ENCODE data around the gene ADAMTS15. TPM values are rescaled to one million over a fixed set of nuclear protein-coding genes. Genes with fewer than 3 reads are reported as not detected.
"Not testable (repeated sequence)": the region's sequence is repeated elsewhere in the genome, so short reads cannot be mapped to it uniquely, and the experiment has no call there.

ADAMTS15 gene
- total RNA-seq, 4 donors from 2014 or later, result 6.6 to 11.4 (median 10.3) TPM

DNA sequence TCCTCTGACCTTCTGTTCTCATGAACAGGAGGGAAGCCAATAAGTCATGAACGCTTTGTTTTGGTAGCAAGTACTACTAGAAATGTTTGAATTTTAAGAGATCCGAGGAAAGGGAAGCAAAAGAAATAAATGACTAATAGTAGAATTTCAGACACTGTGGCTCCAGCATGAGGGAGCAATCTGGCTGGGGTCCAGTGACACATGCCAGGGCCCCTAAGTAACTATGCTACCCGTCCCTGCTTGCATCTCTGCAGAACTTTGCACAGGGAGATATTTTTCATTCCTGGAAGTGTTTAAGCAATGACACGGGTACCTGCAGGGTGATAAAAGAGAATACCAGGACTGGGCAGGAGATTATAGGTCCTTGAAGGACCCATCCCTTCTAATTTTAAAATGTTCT, 12.8 kb upstream of the ADAMTS15 start:
- intact Hi-C loops (cut with DNase I), result loop anchor here (1.0 to 5.0 kb wide), 2 partner anchors 187 to 427 kb away; no protein-coding TSS in a partner anchor
- Histone ChIP-seq H3K36me3 (no peaks in the 10 kb centered on the region), H3K27ac (replicated peaks in 1 of 4) (peak overlapping the region; percentile 78 to 82 (median 80)), H3K4me1 (peaks cover 10 to 23% (median 14%) of the 10 kb centered on the region in 4 donors), H3K9me3 (no peaks in the 10 kb centered on the region), H3K27me3 (no peaks in the 10 kb centered on the region), H3K4me3 (no peak overlapping the region)
- 53% methylated on average over 4 of the region's 4 CpGs for WGBS
- TF ChIP-seq CTCF (IDR thresholded peaks at IDR 0.05) (no peak), EP300 (IDR thresholded peaks at IDR 0.05) (no peak), POLR2A (IDR thresholded peaks at IDR 0.05; ENCODE audit: low read depth) (no peak), POLR2AphosphoS5 (IDR thresholded peaks at IDR 0.05) (no peak)
- DNase-seq (ENCODE audit: extremely low spot score), result no peak

- Histone ChIP-seq H3K9me3 (no peaks in the 10 kb centered on the region), H3K36me3 (no peaks in the 10 kb centered on the region), H3K27ac (replicated peaks in 1 of 4) (no peak overlapping the region), H3K4me1 (peaks cover 10 to 20% (median 14%) of the 10 kb centered on the region in 4 donors), H3K4me3 (no peak overlapping the region), H3K27me3 (no peaks in the 10 kb centered on the region)
- no peak for DNase-seq (ENCODE audit: extremely low spot score)
- intact Hi-C loops (cut with DNase I), result loop anchor here (5.0 kb wide), 1 partner anchor 186 kb away; no protein-coding TSS in a partner anchor
- WGBS, result 74% methylated on average over 3 of the region's 3 CpGs
- TF ChIP-seq EP300 (IDR thresholded peaks at IDR 0.05), result no peak
- TF ChIP-seq POLR2AphosphoS5 (IDR thresholded peaks at IDR 0.05), result no peak
- TF ChIP-seq POLR2A (IDR thresholded peaks at IDR 0.05; ENCODE audit: low read depth), result no peak
- no peak for TF ChIP-seq CTCF (IDR thresholded peaks at IDR 0.05)
These were observed 12.3 kb upstream of the ADAMTS15 start for GRCh38 chr11:130436171-130436570.

GRCh38 chr11:130437848-130438247, 10.6 kb upstream of the ADAMTS15 start:
- DNase-seq (ENCODE audit: extremely low spot score), result no peak
- no peak for TF ChIP-seq POLR2AphosphoS5 (IDR thresholded peaks at IDR 0.05)
- no peak for TF ChIP-seq CTCF (IDR thresholded peaks at IDR 0.05)
- no peak for TF ChIP-seq EP300 (IDR thresholded peaks at IDR 0.05)
- TF ChIP-seq POLR2A (IDR thresholded peaks at IDR 0.05; ENCODE audit: low read depth), result no peak
- H3K36me3 ChIP-seq, result no peaks in the 10 kb centered on the region
- 96% methylated on average over 7 of the region's 7 CpGs for WGBS
- no peaks in the 10 kb centered on the region for H3K27me3 ChIP-seq
- no peak overlapping the region for H3K4me3 ChIP-seq
- H3K4me1 ChIP-seq, result peaks cover 10 to 14% (median 11%) of the 10 kb centered on the region in 4 donors
- H3K9me3 ChIP-seq, result no peaks in the 10 kb centered on the region
- intact Hi-C loops (cut with DNase I), result loop anchor here (5.0 kb wide), 1 partner anchor 184 kb away; no protein-coding TSS in a partner anchor
- no peak overlapping the region for H3K27ac ChIP-seq (replicated peaks in 1 of 4)

DNA sequence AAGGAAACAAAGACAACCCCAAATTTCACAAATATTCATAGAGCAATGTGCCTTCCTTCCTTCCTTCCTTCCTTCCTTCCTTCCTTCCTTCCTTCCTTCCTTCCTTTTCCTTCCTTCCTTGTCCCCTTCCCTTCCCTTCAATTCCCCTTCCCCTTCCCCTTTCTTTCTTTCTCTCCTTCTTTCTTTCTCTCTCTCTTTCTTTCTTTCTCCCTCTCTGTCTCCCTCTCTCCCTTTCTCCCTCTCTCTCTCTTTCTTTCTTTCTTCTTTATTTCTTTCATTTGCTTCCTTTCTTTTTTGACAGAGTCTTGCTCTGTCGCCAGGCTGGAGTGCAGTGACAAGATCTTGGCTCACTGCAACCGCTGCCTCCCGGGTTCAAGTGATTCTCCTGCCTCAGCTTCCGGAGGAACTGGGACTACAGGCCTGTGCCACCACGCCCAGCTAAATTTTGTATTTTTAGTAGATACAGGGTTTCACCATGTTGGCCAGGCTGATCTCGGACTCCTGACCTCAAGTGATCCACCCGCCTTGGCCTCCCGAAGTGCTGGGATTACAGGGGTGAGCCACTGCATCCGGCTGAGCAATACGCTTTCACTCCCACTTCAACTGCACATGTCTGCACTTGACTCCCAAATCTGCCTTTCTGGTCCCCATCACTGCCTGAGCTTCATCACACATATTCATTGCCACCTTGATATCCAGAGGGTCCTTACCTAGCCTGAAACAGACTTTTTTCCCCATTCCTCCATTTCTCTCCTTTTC, 9.9 kb upstream of the ADAMTS15 start:
- not testable (repeated sequence) for H3K27ac ChIP-seq (replicated peaks in 1 of 4); H3K9me3 ChIP-seq; DNase-seq (ENCODE audit: extremely low spot score); H3K4me3 ChIP-seq; H3K36me3 ChIP-seq; H3K27me3 ChIP-seq
- intact Hi-C loops (cut with DNase I), result loop anchor here (5.0 kb wide), 1 partner anchor 184 kb away; no protein-coding TSS in a partner anchor
- peaks cover 10 to 14% (median 11%) of the 10 kb centered on the region in 4 donors for H3K4me1 ChIP-seq
- 83% methylated on average over 10 of the region's 10 CpGs for WGBS

- peaks cover 10 to 14% (median 11%) of the 10 kb centered on the region in 4 donors for H3K4me1 ChIP-seq
- H3K36me3 ChIP-seq, result no peaks in the 10 kb centered on the region
- H3K9me3 ChIP-seq, result no peaks in the 10 kb centered on the region
- intact Hi-C loops (cut with DNase I), result loop anchor here (5.0 kb wide), 1 partner anchor 183 kb away; no protein-coding TSS in a partner anchor
- no peak overlapping the region for H3K4me3 ChIP-seq
- no peak overlapping the region for H3K27ac ChIP-seq (replicated peaks in 1 of 4)
- no peak for DNase-seq (ENCODE audit: extremely low spot score)
- no peak for TF ChIP-seq CTCF (IDR thresholded peaks at IDR 0.05)
- no peak for TF ChIP-seq EP300 (IDR thresholded peaks at IDR 0.05)
- no peak for TF ChIP-seq POLR2A (IDR thresholded peaks at IDR 0.05; ENCODE audit: low read depth)
- TF ChIP-seq POLR2AphosphoS5 (IDR thresholded peaks at IDR 0.05), result no peak
- WGBS, result 84% methylated on average over 4 of the region's 4 CpGs
- no peaks in the 10 kb centered on the region for H3K27me3 ChIP-seq
These were observed 9.3 kb upstream of the ADAMTS15 start for GRCh38 chr11:130439160-130439519.
